Cortex of kidney (tissue), 1 donor: Measurements from ENCODE around the gene INSRR.

ENCODE experiments used
- DNase-seq: peaks from one replicate; lab custom pipeline; 2025; lab: John Stamatoyannopoulos, UW

Gene INSRR

GRCh38 chr1:156858959-156859522 lies at the start of gene INSRR:
INSRR (minus strand) TSS chr1:156859117; CDS start chr1:156858621, 496 bp downstream.
- no peak for DNase-seq

GRCh38 chr1:156908541-156908940 lies 49.6 kb upstream of the INSRR start:
- DNase-seq = no peak

DNA sequence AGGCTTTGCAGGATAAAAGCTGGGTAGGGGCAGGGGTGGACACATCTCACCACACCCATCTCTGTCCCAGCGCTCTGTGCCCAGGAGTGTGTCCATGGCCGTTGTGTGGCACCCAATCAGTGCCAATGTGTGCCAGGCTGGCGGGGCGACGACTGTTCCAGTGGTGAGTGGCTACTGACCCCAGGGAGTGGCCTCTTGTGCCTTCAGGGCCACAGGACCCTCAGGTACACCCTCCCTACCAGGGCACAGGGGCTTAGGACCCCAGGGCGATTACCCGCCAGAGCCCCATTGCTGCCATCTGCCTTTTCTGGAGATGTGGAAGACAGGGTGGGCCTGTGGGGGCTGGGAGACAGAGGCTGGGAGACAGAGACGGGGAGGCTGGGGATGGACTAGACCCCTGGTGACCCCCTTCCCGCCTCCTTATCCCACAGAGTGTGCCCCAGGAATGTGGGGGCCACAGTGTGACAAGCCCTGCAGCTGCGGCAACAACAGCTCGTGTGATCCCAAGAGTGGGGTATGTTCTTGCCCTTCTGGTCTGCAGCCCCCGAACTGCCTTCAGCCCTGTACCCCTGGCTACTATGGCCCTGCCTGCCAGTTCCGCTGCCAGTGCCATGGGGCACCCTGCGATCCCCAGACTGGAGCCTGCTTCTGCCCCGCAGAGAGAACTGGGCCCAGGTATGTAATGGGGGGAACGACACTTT lies 47.4 kb upstream of the INSRR start:
- DNase-seq = no peak

DNA sequence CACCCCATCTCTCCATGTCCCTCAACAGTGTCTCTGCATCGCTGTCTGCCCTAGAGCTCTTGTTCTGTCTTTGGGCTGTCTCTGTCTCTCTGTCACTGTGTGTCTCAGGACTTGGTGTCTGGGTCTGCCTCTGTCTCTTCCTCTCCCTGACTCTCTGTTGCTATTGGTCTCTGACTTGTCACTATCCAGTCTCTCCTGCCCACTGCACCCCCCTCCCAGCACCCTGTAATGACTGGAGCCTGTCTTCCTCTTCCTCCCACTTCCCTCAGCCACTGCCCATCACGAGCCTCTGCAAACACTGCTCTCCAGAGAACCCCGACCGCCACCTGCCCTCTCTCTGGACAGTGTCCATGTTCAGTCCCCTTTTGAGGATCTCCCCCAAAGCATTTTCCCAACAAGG lies 46.7 kb upstream of the INSRR start:
- DNase-seq = no peak

GRCh38 chr1:156905176-156905575 lies 46.3 kb upstream of the INSRR start:
- no peak for DNase-seq

- no peak for DNase-seq
Measured at GRCh38 chr1:156904187-156904959, 45.5 kb upstream of the INSRR start.

GRCh38 chr1:156903328-156904091 lies 44.6 kb upstream of the INSRR start:
- no peak for DNase-seq

DNA sequence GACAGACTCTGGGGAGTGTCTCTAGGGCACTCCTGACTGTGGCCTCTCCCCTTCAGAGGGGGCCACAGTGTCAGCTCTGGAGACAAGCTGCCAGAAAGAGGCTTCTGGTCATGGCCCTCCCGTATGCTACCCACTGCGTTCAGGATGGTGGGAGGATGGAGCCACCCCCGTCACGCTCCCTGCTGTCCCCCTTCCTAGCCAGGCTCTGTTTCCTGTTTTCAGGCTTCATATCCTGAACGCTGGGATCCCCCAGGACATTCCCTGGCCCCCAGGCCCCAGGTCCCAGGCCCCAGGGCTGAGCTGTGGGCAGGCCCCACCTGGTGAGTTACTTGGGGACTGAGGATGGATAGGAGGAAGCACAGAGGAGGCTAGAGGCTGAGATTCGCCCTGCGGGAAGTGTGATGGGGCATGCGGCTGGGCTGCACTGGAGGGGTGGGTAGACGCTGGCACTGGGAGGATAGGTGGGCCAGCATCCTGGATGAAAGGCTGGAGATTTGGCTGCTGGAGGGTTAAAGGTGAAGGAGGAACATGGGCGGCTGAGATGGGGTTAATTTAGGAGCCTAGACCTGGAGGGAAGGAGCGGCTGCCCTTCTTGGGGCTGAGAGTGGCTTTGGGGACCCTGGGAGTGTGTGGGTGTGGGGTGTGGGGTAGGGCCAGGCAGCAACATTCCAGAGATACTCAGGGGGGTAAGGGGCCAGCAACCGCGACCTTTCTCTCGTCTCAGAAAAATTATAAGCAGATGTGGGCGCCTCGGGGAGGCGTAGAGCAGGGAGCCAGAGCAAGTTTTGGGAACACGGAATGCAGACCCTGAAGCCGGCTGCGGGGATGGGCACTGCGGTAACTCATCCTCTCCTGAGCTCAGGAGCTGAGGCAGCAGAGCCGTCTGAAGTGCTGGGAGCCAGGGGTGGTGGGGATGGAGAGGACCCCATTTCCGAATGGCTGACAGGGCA lies 43.3 kb upstream of the INSRR start:
- no peak for DNase-seq

DNA sequence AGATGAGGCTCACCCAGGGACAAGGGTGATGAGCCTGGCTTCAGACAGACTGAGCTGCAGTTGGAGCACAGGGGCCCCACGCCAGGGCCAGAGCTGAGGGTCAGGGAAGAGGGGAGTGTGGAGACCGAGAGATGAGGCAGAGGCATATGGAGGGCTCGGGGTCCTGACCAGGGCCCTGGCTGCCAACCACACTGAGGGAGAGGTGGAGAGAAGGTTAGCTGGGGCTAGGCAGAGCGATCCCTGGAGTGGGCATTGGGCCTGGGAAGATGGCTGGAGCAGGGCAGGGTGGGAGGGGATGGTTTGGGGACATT lies 42.6 kb upstream of the INSRR start:
- DNase-seq = no peak

- no peak for DNase-seq
Measured at GRCh38 chr1:156900896-156901589, 42.1 kb upstream of the INSRR start.

- DNase-seq = no peak
Measured at GRCh38 chr1:156899956-156900718, 41.2 kb upstream of the INSRR start.

- no peak for DNase-seq
Measured at GRCh38 chr1:156898971-156899664, 40.2 kb upstream of the INSRR start.

DNA sequence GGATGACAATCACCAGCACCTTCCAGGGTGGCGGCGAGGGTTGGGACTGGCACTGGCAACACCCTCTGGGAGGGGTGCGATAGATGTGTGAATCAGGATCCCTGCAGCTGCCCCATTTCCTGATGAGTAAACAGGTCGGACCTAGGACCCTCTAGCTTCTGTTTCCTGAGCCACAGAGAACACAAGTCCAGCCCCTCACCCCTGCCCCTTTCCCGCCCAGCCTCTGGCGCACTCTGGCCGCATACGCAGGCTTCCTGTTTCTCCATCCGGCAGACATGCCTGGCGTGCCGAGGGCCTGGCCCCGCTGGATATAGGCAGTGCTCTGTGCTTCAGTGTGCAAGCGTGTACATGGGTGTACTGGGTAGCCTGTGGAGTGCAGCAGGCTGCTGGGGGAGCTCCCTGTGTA lies 39.2 kb upstream of the INSRR start:
- no peak for DNase-seq

DNA sequence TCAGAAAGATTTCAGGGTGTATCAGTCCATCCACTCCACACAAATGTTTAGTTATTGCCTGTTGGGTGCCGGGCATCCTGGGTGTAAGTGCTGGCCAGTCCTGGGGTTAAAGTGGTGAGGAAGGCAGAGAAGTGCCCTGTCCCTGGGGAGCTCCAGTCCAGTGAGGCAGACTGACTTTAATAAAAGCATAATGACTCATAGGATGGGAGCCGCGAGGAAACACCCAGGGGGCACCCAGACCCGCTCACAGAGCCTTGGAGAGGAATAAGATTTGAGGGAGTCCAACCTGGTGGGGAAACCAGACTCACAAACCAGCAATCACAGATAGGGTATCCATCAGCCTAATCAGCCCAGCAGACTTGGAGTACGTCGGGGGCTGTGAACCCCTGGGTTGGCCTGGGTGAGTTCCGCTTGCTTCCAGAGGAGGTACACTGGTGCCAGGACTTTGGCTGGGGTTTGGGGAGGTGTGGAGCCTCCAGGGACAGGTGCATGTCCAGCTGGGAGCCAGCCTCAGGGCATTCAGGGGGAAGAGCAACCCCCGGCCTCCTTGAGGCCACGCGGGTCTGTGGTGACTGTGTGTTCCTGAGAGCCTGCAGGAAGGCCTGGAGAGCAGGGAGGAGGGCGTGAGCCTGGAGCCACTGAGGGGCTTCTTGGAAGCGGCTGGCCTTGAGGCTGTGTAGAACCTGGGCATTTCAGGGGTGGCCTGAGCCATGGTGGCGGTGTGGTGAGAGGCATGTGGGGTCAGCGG lies 38.3 kb upstream of the INSRR start:
- DNase-seq = no peak

- no peak for DNase-seq
Measured at GRCh38 chr1:156896490-156897033, 37.6 kb upstream of the INSRR start.

DNA sequence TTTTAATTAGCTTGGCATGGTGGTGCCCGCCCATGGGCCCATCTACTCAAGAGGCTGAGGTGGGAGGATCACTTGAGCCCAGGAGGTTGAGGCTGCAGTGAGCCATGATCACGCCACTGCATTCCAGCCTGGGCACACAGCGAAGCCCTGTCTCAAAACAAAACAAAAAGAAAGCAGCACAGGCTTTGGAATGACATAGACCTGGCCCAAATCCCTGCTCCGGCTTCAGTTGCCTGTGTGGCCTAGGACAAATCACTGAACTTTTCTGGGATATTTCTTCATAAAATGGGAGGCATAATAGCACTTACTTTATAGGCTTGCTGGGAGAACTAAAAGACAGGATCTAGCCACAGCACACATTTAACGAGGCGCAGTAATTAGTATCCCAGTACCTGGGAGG lies 37.0 kb upstream of the INSRR start:
- no peak for DNase-seq

DNA sequence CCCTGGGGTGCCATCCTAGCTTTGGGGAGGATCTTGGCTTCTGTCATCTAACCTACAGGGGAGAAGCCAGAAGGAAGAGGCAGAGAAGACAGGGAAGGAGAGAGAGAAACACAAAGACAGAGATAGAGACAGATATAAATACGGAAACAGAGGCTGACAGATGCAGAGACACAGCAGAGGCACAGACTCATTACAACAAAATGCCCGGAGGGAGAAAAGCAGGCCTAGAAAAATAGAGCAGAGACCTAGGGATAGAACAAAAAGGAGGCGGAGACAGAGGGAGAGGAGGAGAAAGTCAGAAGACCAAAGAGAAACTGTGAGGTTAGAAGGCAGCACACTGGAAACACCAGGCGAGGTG lies 36.5 kb upstream of the INSRR start:
- DNase-seq = no peak

- DNase-seq = no peak
Measured at GRCh38 chr1:156894711-156895454, 36.0 kb upstream of the INSRR start.
